ENCODE data around the gene KLHL1.

The KLHL1 gene

DNA sequence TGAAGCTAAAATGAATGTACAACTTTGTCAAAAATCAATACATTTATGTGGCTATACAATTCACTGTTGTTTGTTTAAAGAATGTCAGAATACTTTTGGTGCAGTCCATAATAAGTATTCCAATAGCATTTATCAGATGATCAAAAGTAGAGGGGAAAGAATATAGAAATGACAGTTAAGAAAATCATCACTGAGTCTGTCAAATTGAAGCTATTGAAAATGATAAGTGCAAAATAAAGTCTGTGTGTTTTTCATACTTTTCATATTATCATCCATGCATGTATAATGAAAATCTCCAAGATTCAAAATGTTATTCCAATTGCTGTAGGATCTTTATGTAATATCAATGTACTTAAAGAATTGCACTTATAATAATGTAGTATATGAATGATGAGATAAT is 93.9 kb downstream of the KLHL1 start:
- DNase-seq, result no peak

DNA sequence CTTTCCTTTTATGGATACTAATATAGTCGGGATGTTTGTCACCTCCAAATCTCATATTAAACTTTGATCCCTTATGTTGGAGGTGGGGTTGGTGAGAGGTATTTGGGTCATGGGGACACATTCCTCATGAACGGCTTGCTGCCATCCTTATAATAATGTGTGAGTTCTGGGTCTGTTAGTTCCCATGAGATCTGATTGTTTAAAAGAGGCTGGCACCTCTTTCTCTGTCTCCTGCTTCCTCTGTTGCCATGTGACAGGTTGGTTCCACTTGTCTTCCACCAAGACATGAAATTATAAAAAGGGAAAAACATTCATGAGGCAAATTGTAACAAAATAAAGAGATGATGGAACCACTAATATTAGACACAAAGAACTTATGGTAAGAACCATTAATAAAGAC is 108.4 kb downstream of the KLHL1 start:
- no peak for DNase-seq

DNA sequence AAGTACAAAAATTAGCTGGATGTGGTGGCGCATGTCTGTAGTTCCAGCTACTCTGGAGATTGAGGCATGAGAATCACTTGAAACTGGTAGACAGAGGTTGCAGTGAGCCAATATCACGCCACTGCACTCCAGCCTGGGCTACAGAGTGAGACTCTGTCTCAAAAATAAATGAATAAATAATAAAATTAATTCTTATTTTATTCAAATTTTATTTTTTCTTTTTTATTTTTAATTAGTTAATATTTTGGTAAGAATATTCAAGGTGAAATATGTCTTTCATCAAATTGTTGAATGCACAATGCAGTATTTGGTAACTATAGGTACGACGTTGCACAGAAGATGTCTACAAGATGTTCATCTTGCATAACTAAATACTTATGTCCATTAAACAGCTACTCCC is 111.2 kb downstream of the KLHL1 start:
- no peak for DNase-seq

DNA sequence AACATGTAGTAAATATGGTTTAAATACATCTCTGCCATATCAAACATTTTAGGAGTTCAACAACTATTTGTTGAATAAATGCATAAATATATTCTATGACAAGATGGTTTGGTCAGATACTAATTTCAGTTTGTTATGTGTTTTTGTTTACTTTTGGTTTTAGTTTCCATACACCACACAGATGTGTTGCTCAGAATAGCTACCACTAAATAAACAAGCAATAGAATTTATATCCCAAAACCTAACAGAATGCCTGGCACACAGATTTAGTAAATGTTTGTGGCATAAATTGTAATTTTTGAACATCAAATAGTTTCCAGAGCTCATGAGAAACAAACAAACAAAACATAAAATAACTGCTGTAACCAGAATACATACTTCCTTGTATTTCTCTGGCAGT is 127.5 kb downstream of the KLHL1 start:
- DNase-seq, result no peak

DNA sequence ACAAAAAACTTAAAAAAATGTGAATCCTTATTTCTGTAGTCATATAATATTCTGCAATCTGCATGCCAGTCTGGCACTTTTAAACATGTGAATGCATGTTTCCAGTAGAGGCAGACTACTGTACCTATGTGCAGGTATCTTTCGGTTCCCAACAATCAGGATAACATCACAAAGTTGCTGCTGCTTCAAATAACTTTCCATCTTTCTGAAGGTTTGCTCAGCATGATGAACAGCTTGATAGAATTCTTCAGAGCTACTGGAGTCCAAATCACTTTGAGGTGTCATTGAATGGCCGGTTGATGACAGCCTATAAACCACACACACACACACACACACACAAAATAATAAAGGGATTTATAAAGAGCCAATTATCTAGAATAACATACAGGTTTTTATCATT is 132.8 kb downstream of the KLHL1 start:
- DNase-seq, result no peak

DNA sequence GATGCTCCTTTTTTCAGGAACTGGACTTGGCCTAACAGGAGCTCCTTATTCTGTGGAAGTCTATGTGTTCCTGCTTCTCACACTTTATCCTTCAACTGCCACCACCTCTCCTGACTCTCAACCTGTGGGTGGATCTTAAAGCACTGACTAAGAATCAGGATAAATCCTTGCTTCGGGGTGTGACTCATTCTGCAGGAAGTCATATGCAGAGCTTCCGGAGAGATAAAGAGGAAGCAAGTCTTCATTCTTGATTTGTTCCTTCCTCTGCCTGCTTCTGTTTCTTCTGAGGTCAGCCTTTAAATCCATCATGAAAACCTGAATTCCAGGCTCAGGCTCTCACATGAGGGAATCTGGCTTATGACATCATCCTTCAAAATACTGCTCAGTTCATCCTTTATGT is 137.7 kb downstream of the KLHL1 start:
- DNase-seq, result no peak

DNA sequence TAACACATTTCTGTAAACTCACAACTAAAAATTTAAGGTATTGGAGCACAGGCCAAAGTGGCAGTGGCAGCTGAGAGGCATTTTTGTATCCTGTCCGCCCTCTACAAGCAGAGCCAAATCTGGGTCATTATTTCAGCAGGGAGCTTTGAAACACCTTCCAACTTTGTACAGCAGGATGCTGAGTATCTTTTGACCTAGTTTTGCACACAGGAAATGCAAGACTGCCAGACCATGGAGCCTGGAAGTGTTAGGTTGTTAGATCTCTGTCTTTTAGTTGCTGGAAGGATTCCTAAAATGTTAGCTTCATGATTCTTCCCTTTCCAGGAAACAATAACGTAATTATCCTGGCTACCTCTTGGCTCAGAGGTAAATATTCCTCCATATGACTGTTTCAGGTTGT is 149.2 kb downstream of the KLHL1 start:
- DNase-seq, result no peak

DNA sequence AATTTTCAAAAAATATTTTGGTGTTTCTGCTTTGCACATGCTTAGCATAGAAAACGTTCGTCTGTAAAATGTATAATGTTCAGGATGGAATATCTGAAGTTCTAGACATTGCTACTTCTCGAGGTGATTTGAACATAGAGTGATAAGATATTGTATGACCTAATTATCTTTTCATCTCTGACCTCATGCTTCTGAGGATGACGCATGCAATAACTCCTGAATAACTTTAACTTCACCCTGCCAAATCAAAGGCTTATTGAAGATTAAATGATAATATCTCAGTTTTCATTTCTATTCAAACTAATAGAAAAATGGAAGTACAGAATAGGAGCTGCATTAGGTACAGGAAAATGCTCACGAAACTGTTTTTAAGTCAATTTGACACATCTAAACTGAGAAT is 151.4 kb downstream of the KLHL1 start:
- DNase-seq, result no peak

DNA sequence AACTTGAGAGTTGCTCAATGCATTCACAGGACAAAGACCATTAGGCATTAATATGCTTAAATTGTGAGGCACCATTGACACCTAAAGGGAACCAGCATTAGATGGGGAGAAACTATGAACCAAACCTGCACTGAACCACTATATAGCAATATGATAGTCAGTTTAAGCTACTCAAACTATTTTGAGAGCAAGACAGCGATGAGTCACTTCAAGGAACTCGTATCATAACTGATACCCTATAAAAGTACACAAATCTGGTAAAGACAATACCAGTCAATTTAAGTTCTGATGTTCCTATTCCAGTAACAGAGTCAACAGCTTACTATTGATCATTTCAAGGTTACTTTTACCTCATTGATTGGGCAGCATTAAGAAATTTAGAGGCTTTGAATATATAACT is 151.9 kb downstream of the KLHL1 start:
- no peak for DNase-seq

DNA sequence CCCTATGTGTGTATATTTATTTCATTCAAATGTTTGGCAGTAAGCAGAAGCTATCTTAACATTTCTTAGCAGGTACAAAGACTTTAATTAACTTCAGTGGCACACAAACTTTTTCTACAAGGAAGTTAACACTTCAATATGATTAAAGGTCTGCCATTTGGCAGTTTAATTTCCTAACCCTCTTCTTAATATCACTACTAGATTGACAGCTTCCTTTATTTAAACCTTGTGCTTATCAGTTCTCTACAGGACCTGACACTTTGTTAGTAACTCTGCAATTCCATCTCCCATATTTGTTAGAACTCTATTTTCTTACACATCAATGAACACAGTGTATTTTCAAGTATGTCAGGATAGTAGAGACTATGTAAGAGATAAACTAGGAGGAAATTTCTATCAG is 153.0 kb downstream of the KLHL1 start:
- DNase-seq, result no peak

DNA sequence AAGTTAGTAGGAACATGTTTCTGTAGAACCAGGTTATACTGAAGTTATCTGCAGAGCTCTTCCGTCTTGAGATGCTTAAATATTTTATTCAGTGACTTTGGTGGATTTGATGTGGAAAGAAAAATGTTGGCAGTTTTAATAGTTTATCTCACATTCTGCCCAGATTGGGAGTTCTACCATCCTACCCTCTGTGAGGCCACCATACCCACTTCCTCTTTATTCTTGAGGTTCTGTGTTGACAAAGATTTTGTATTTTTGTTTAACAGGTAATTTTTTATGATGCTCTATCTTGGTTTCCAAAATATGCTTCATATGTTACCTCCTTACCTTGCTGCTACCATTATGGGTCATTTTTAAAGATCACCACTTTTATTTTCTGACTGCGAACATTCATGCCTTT is 156.8 kb downstream of the KLHL1 start:
- DNase-seq, result no peak

DNA sequence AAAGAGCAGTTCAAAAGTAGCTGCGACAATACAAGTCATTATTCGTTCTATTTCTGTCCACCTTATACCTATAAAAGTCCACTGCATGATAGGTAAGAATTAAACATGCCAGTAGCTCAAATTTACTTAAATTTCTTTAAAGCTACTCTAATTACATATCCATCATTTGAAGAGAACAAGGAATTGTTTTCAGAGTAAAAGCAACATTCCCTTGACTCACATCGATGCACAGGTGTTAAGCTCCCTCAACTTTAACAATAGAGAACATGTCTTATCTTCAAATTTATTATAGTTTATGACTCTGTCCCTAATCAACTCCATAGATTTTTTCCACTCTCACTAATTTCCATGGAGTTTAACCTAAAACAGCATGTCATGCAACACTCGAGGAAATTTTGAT is 158.1 kb downstream of the KLHL1 start:
- no peak for DNase-seq

DNA sequence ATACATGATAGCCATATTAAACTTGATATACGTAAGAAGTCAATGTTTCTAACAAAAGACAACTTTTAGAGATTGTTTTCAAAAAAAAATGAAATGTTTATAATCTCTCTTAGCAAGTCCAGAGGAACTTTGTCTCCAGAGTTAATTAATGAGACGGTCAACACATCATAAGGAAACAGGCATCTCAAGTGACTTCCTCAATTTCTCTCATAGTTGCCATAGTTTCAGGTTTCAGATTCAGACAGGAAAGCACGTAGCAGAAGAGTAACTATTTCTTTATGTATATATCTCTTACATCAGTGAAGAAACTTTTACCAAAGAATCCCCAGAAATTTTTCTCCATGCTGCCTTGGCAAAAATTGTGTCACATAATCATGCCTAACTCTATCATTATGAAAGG is 160.2 kb downstream of the KLHL1 start:
- no peak for DNase-seq

DNA sequence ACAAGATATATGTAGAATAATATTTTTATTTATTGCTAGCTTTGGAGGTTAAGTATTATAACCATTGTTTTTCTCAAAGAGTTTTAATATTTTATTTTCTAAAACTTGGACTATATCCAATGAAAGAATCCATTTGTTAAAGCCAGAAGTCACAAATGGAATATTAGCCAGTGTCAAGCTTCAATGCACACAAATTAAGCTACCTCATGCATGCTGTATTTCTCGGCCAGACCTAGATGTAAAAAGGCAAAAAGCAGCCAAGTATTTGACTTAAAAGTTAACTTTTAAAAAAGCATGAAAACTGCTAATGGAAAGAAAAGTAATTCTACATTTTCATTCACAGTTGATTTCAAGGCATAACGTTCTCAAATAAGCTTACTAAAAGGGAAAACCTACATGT is 160.7 kb downstream of the KLHL1 start:
- DNase-seq, result no peak

DNA sequence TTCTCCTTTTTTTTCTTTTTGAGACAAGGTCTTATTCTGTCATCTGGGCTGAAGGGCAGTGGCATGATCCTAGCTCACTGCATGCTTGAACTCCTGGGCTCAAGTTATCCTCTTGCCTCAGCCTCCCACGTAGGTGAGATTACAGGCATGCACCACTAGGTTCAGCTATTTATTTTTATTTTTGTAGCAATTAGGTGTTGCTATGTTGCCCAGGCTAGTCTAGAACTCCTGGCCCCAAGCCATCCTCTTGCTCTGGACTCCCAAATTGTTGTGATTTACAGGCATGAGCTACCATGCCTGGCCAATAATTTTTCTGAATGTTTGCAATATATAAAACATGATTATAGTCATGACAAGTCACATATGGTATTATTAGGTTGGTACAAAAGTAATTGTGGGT is 161.7 kb downstream of the KLHL1 start:
- DNase-seq, result no peak

DNA sequence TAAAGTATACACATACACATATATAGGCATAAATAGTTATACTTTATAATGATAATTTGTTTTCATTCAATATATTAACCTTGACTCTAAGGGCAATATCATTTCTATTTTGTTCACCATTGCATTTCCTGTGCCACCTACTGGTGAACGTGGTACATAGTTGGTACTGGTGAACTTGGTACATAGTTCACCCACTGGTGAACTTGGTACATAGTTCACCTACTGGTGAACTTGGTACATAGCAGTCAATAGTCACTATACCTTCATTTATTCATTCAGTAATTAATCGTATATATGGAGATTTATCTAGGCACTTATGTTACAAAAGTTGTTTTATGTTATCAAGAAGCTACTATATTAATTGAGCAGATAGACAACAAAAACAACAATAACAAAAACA is 173.2 kb downstream of the KLHL1 start:
- DNase-seq, result no peak

DNA sequence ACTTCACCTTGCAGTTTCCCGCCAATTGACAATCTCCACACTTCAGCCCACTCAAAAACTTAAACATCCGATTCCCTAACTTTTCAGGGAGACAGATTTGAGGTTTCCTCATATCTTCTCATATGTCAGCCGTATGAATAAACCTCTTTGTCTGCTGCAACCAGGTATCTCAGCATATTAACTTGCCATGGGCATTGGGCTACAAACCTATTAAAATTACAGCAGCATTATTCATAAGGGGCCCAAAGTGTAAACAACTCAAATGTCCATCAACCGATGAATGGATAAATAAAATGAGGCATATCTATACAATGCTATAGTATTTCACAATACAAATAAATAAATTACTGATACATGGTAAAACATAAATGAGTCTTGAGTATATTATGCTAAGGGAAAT is 180.0 kb downstream of the KLHL1 start:
- no peak for DNase-seq

DNA sequence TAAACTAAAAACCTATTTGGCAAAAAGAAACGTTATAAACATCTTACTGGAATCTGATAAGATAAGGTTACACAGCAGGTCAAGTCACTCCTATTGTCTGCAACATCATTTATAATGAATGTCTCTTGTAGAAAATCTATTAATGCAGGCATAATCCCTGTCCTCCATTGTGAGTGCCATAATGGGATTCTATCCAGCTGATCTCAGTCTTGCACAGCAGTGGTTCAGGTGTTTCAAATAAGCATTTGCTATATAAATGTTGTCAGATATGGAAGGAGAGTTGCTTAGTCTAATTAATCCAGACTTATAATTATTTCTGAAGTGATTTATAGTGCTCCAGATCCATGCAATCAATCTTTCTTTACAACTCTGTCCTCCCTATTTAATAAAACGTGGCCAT is 187.1 kb downstream of the KLHL1 start:
- DNase-seq, result no peak

DNA sequence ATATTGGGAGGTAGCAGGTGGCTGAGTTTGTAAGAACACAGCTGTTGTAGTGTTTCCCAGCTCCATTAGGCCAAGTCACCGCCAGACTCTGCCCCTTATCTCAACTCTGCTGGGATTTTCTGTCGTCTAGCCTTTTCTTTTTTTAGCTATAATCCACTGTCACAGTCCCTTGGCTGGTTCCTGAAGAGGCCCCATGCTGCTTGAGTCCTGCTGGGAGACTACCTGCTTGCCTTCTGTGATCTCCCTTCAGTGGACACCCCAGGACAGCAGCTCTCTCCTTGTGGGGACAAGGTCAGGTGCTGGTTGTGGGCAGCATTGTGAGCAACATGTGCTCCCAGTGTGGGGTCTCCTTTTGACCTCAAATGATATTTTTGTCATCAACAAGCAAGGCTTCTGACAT is 195.6 kb downstream of the KLHL1 start:
- no peak for DNase-seq

DNA sequence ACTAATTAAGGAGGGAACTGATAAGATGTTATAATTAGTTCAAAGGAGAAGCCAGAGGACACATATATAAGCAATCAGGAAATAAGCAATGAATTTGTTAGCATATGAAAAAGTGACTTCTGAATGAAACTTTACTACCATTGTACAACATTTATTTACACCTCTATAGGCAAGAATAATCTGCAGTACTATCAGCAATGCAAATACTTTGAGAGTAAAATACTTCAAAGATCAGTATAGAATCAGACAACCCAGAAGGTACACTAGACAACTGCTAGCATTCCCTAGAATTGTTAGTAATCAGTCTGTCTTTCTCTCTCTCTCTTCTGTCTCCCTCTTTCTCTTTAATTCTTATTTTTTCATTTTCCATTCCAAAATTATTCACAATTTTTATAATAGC is 197.5 kb downstream of the KLHL1 start:
- DNase-seq, result no peak

DNA sequence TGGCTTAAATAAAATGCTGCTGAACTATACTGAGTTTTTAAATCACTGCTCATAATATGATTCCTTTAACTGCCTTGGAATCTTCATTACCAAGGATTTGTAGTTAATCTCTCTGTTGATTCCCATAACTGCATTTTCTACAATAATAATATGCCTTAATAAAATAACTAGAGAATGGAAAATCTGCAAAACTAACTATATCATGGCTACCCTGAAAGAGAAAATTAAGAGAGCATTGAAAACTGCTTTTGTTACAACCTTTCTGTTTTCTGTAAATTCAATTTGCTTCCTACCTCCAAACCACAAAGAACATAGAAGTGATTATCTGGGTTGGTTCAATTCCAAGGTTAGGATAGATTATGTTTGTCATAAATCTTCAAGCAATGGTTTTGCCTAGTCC is 203.5 kb downstream of the KLHL1 start:
- DNase-seq, result no peak

DNA sequence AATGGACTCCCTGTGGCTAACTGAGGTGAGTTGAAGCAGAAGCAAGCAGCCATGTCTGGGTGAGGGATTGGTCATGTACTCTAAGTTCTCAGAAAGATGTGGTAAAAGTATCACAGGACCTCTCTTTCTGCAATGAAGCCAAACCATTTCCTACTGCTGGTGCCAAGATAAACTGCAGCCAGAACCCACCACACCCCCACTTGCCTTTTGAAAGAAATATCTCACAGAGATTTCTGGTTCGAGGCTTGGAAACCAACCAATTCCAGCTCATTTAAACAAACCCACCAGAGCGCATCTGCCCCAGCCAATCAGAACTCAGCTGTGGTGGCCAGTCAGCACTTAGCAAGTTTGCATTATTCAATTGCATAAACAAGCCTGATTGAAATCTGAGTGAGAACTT is 205.2 kb downstream of the KLHL1 start:
- DNase-seq, result no peak

DNA sequence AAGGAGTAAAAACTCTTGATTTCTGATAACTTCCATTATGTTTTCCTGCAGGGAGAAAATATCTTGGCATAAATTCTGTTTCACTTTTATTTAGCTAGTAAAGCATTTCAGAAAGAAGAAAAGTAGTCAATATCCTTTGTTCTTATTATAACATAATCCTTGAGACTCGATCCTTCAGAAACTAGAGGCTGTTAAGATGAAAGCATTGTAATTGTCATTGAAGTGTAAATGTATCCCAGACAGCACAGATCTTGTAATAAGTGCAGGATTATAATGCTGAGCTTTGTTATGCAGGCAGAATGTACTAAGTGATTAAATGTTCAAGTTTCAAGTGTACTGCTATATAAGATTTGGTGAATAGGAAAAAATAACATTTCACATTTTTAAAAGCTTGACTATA is 225.8 kb downstream of the KLHL1 start:
- DNase-seq, result no peak

DNA sequence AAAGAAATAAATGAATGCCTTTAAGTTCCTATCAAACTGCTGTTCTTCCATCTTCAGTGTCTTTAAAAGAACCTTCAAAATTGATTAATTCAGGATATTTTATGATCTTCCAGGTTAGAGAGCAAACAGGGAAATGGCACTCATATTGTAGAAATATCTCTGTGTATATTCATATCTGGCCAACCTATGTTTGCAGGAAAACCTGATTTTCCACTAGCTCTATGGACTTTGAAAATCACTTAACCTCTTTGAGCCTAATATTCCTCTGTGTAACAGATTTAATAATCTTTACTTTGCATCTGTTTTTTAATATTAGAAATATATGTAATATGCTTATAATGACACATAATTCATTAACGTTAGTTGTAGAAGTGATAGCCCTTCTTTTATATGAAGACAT is 228.3 kb downstream of the KLHL1 start:
- DNase-seq, result no peak

DNA sequence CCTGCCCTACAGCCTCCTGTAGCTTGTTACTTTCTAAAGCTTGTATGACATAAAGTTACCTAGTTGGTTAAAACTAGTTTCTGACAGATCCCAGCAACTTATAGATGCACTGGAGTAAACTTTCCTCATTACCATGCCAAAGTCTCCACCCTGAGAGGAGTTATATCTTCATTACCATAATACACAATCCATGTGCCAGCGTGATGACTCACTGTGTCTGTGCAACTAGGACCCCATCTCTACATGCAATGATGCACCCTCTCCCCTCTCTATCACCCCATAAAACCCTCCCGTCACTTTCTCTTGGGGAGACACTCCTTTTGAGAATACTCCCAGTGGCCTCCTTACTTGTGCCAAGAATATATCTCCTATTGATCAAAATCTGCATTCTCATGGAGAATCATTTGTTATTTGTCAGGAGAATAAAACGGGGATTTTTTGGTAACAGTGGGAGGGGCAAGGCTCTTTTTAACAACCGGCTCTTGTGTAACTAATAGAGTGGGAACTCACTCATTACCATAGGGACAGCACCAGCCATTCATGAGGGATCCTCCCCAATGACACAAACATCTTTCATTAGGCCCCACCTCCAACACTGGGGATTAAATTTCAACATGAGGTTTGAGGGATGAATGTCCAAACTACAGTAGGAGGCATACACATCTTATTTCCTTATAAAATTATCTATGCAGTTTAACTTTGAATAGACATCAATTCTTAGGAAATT is 235.8 kb downstream of the KLHL1 start:
- DNase-seq, result no peak

DNA sequence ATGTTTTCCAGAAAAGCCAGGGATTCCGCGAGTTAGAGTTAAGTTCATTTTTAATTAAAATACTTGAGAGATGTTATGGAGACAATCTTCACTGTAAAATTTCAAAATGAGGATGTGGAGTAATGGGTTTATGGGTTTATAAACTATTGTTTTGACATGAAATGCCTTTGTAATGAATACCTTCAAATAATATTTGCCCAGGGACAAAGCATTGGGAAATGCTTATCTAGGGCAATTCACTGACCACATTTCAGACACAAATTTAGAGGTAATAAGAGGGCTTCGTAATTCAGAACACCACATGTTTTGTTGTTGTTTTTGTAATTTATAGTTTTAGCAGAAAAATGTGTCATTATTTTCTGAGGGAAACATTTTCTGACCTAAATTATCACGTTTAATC is 241.7 kb downstream of the KLHL1 start:
- no peak for DNase-seq
